GM21423 (cell line): ENCODE measurements around the gene OR10H1.
"Not testable (repeated sequence)": the region's sequence is repeated elsewhere in the genome, so short reads cannot be mapped to it uniquely, and the experiment has no call there.

Source experiments
- ATAC-seq: cut with Tn5 transposase; IDR thresholded peaks from one replicate; pipeline ENCODE4 v1.9.1; 2021; ENCODE audit warnings: mild to moderate bottlenecking, moderate library complexity; ENCODE audit not compliant: unreplicated experiment

Gene OR10H1

DNA sequence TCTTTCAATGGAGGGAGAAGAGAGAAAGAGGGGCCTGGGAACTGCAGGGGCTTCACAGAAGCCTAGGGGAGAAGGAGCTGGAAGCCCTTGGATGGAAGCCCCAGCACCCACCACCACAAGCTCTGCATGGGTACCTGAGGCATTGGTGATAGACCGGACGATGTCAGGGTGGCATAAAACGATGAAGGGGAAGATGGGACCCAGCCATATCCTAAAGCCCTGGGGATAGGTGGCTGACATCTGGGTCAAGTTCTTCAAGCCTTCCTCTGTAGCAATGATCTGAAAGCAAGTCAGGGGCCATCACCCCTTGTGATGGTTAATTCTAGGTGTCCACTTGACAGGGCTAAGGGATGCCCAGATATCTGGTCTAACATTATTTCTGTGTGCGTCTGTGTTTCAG is 39.2 kb downstream of the OR10H1 start:
- no peak for ATAC-seq

DNA sequence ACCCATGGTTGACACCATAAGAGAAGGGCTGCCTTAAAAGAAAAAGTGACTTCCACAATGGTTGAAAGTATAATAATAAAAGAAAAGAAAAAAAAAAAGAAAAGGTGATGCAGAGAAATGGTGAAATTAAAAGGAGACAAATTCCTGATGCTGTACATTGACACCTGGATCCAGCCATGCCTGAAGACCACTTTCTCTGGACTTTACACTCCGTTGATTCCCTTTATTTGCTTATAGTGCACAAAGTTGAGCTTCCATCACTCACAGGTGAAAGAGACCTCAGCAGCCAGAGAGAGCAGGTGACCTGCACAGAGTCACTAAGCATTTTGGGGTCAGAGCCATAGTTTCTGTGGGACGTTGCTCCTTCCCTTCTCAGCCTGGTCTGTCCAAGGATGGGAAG is 40.2 kb downstream of the OR10H1 start:
- no peak for ATAC-seq

DNA sequence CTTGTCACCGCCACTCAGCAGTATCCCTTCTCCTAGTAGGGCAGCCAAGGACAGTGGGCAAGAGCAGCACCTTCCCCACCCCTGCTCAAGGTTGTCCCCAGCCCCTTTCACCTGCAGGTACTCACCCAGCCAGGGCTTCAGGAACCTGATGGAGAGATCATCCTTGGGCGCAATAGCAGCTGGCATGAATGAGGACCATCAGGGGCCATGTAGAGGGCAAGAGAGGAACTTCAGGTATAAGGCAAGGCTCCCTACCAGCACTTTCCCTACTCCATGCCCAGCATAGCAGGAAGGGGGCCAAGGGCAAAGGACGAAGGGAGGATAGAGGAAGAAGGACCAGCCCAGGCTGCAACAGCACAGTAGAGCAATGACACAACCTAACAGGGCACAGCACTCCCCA is 41.3 kb downstream of the OR10H1 start:
- ATAC-seq, result not testable (repeated sequence)

DNA sequence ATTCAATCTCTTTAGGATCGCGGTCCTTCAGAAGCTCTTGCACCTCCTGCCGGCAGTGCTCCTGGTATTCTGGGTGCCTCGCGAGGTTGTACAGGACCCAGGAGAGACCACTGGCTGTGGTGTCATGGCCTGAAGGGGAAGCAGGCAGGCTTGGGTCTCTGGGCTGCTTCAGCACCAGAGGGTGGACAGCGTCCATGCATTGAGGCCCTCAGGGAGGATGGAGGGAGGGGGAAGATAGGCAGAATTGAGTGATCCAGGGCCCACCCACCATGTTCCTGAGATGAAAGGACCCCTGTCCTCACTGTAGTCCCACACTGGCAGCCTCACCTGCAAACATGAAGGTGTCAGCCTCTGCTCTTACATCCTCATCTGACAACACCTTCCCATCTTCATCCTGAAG is 45.9 kb downstream of the OR10H1 start:
- no peak for ATAC-seq

DNA sequence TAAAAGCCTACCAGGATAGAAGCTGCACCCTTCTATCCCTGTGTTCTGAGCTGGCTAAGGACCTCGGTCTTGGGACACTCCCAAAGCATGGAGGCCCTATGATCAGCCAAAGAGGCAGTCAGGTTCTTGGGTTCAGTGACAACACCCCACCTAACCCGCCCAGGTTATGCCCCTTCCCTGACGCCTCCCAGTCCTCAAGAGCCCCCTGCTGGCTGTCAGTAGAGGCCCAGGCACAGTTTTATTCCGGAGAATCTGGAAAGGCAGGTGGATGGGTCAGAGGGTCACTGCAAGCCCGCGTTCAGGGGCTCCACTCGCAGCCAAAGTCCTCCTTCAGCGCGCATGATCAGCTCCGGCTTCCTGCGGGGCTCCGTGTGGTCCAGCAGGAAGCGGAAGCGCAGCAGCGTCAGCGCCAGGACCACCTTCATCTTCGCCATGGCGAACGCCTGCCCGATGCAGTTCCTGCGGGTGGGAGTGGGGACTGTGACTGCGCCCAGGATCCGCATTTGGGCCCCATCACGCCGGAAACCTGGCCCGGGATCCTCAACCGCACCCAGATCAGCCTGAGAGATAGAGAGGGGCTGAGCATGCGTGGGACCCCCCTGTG is 55.4 kb downstream of the OR10H1 start:
- no peak for ATAC-seq

DNA sequence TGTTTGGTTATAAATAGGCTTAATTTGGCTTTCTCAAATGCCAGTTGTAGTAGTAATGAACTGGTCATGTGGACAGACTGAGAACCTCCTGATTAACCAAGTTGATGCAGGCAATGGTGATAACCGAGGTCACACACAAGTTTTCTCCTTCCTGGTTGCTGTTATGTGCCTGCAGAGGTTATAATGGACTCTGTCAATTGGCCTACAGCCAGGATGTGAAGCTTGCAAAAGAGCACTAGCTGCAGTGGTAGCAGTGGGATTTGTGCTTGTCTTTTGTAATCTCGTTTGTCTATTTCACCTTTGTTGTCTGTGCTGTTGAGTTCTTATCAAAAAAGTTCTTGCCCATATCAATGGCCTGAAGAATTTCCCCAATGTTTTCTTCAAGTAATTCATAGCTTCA is 57.1 kb downstream of the OR10H1 start:
- no peak for ATAC-seq
